ENCODE results near the gene BAK1. TPM values are rescaled to one million over a fixed set of nuclear protein-coding genes. Genes with fewer than 3 reads are reported as not detected.

Gene BAK1
- total RNA-seq, 3 donors from 2014 or later: 6.7 to 11.1 (median 7.0) TPM

- H3K27ac ChIP-seq: peak overlapping the region; percentile 90 to 91
- intact Hi-C loops (cut with DNase I; ENCODE audit: low total_unique reads): no loop called here
- H3K36me3 ChIP-seq: no peaks in the 10 kb centered on the region
- peak overlapping the region in 2 of 3 donors; percentile 67 to 73 for H3K4me3 ChIP-seq
- H3K4me1 ChIP-seq: no peaks in the 10 kb centered on the region
- DNase-seq (ENCODE audit: low spot score in 2 of 2): no peak
- no peaks in the 10 kb centered on the region for H3K27me3 ChIP-seq
- TF ChIP-seq POLR2A (IDR thresholded peaks at IDR 0.05) (no peak), POLR2AphosphoS5 (IDR thresholded peaks at IDR 0.05) (no peak), CTCF (IDR thresholded peaks at IDR 0.05) (no peak)
- H3K9me3 ChIP-seq: no peaks in the 10 kb centered on the region
These were observed 39.2 kb upstream of the BAK1 start for GRCh38 chr6:33619166-33619840.

DNA sequence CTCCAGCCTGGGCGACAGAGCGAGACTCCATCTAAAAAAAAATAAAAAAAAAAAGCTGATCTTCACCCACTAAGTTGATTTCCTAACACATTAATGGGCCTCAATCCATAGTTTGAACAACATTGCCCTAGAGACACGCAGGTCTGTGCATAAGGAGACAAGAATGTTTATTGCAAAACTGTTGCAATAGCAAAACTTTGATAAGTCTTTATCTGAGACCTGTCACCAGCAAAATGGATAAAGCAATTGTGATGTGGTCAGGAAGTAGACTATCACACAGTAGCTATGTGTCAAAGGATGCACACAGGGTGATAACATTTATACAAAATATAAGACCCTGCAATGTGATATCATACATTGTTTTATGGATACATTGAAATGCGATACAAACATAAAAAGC is 36.8 kb upstream of the BAK1 start:
- Histone ChIP-seq H3K4me1 (no peaks in the 10 kb centered on the region), H3K36me3 (no peaks in the 10 kb centered on the region), H3K27ac (no peak overlapping the region), H3K4me3 (no peak overlapping the region), H3K9me3 (no peaks in the 10 kb centered on the region), H3K27me3 (no peaks in the 10 kb centered on the region)
- DNase-seq (ENCODE audit: low spot score in 2 of 2): no peak
- no peak for TF ChIP-seq POLR2AphosphoS5 (IDR thresholded peaks at IDR 0.05)
- no peak for TF ChIP-seq CTCF (IDR thresholded peaks at IDR 0.05)
- no peak for TF ChIP-seq POLR2A (IDR thresholded peaks at IDR 0.05)
- intact Hi-C loops (cut with DNase I; ENCODE audit: low total_unique reads): no loop called here

DNA sequence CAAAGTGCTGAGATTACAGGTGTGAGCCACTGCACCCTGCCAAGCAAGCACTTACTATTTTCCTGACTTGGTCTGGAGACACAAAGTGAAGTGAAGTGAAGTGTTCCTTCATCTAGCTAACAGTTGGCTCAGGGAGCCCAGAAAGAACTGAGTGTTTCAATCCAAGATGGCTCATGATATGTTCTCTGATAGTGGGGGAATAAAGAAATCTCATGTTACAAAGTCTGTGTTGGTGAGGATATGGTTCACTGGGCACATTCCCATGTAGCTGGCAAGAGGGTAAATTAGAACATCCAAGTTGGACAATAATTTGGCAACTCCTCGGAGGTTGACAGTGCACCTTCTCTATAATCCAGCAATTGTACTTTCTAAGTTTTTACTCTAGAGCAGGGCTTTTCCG is 36.0 kb upstream of the BAK1 start:
- H3K4me1 ChIP-seq: no peaks in the 10 kb centered on the region
- no peak for TF ChIP-seq CTCF (IDR thresholded peaks at IDR 0.05)
- no peak for TF ChIP-seq POLR2AphosphoS5 (IDR thresholded peaks at IDR 0.05)
- TF ChIP-seq POLR2A (IDR thresholded peaks at IDR 0.05): no peak
- intact Hi-C loops (cut with DNase I; ENCODE audit: low total_unique reads): no loop called here
- H3K27ac ChIP-seq: no peak overlapping the region
- H3K36me3 ChIP-seq: no peaks in the 10 kb centered on the region
- H3K27me3 ChIP-seq: no peaks in the 10 kb centered on the region
- no peak overlapping the region for H3K4me3 ChIP-seq
- DNase-seq (ENCODE audit: low spot score in 2 of 2): no peak
- no peaks in the 10 kb centered on the region for H3K9me3 ChIP-seq

DNA sequence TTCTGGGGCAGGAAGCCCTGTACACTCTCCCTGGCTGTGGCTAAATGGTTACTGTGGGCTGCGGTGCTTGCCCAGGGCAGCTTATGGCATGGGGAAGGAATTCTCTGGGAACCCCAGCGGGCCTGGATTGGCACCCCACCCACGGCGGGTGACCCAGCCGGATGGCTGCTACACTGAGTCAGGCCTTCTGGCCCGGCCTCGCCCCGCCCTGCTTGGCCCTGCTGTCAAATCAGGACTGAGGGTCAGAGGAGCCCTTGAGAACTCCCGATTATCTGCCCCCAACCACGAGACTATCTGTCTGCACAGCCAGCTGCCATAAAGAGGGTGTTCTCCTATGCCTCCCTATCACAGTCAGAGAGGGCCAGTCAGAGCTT is 33.7 kb upstream of the BAK1 start:
- H3K4me1 ChIP-seq: no peaks in the 10 kb centered on the region
- peak overlapping the region; percentile 48 to 61 for H3K27ac ChIP-seq
- intact Hi-C loops (cut with DNase I; ENCODE audit: low total_unique reads): no loop called here

More for the DNA sequence above, 33.7 kb upstream of the BAK1 start:
- H3K36me3 ChIP-seq: no peaks in the 10 kb centered on the region
- no peak overlapping the region for H3K4me3 ChIP-seq
- H3K9me3 ChIP-seq: no peaks in the 10 kb centered on the region
- no peak for TF ChIP-seq POLR2AphosphoS5 (IDR thresholded peaks at IDR 0.05)
- TF ChIP-seq CTCF (IDR thresholded peaks at IDR 0.05): no peak
- no peak for TF ChIP-seq POLR2A (IDR thresholded peaks at IDR 0.05)
- no peaks in the 10 kb centered on the region for H3K27me3 ChIP-seq
- DNase-seq (ENCODE audit: low spot score in 2 of 2): no peak
